ENCODE data around the gene CA9. TPM values are rescaled to one million over a fixed set of nuclear protein-coding genes. Genes with fewer than 3 reads are reported as not detected.

CA9 gene
- total RNA-seq, 1 donor, result 0.45 TPM

DNA sequence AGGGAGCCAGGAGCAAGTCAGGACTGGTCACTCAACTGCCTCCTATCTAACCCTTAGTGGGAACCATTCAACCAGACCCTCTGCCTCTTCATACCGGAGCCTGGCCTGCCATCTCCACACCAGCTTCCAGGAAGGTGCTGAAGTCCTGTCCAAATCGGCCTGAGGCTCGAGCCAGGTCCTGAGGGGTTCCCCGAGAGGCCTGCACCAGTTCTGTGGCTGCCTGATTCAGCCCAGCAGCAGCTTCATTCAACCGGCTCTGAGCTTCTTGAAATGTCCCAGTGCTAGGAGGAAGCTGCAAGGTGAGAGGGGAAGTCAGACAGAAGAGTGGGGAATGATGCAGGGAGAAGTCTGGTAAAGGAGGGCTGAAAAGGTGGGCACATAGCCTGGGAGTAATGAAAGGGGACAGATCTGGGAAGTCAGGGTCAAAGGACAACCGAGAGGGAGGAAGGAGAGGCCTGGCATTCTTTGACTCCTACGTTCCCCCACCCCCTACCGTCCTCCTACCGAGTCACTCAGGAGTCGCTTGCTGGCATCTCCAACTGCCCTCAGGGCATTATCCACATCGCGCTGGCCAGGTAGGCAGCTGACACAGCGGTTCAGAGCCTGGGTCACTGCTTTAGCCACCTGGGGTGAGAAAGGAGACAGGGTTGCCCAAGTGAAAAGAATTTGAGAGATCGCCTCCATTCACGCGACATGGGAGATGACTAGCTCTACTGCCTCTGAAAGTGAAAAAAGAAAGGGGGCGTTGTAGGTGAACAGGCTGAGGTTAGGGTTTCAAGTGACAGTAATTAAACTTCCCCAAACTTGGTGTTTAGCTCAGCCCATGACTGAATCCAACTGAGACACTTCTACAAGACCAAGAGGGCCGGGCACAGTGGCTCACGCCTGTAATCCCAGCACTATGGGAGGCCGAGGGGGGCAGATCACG is 38.0 kb downstream of the CA9 start:
- no peak overlapping the region for H3K4me3 ChIP-seq (ENCODE audit: low read depth, low read length)
- DNase-seq (ENCODE audit: low read depth), result no peak
- TF ChIP-seq, protein P1, sequence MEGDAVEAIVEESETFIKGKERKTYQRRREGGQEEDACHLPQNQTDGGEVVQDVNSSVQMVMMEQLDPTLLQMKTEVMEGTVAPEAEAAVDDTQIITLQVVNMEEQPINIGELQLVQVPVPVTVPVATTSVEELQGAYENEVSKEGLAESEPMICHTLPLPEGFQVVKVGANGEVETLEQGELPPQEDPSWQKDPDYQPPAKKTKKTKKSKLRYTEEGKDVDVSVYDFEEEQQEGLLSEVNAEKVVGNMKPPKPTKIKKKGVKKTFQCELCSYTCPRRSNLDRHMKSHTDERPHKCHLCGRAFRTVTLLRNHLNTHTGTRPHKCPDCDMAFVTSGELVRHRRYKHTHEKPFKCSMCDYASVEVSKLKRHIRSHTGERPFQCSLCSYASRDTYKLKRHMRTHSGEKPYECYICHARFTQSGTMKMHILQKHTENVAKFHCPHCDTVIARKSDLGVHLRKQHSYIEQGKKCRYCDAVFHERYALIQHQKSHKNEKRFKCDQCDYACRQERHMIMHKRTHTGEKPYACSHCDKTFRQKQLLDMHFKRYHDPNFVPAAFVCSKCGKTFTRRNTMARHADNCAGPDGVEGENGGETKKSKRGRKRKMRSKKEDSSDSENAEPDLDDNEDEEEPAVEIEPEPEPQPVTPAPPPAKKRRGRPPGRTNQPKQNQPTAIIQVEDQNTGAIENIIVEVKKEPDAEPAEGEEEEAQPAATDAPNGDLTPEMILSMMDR (IDR thresholded peaks at IDR 0.05; ENCODE audit: insufficient read depth, low read length), result no peak

- no peak for DNase-seq (ENCODE audit: low read depth)
- no peak overlapping the region for H3K4me3 ChIP-seq (ENCODE audit: low read depth, low read length)
- TF ChIP-seq, protein P1 (IDR thresholded peaks at IDR 0.05; ENCODE audit: insufficient read depth, low read length), result no peak
These were observed 39.2 kb downstream of the CA9 start for GRCh38 chr9:35712762-35713400.

GRCh38 chr9:35713578-35713977 is 39.9 kb downstream of the CA9 start:
- TF ChIP-seq, protein P1 (IDR thresholded peaks at IDR 0.05; ENCODE audit: insufficient read depth, low read length), result no peak
- no peak overlapping the region for H3K4me3 ChIP-seq (ENCODE audit: low read depth, low read length)
- DNase-seq (ENCODE audit: low read depth), result no peak

GRCh38 chr9:35714123-35714522 is 40.4 kb downstream of the CA9 start:
- no peak for DNase-seq (ENCODE audit: low read depth)
- TF ChIP-seq, protein P1 (IDR thresholded peaks at IDR 0.05; ENCODE audit: insufficient read depth, low read length), result no peak
- H3K4me3 ChIP-seq (ENCODE audit: low read depth, low read length), result no peak overlapping the region

DNA sequence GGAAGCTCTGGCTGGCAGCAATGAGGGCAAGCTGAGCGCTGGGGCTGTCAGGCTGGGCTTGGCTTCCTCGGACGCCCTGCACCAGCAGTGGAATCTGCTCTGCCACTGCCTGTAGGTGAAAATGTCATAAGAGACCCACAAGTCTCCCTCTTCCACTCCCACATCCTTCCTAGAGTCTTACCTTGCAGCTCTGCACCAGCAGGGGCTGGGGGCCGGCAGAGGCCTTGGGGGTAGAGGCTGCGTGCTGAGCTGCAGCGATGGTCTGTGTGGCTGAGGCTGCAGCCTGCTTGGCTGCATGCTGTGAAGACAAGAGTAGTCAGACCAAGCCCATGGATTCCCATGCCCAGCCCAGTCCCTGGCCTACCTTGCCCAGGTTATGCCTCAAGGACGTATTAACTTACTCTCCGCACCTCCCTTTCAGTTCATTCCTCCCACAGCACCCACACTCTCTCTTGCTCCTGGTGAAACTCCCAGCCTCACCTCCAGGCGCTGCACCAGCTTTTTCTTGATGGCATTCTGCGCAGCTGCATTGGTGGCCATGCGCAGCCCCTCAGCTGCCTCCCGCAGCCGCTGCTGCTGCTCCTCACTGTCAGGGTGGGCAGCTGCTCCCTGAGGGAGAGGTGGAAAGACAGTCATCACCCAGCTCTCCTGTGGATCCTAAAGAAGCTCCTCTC is 41.0 kb downstream of the CA9 start:
- no peak for DNase-seq (ENCODE audit: low read depth)
- no peak overlapping the region for H3K4me3 ChIP-seq (ENCODE audit: low read depth, low read length)
- TF ChIP-seq, protein P1 (IDR thresholded peaks at IDR 0.05; ENCODE audit: insufficient read depth, low read length), result no peak

GRCh38 chr9:35716230-35716629 is 42.5 kb downstream of the CA9 start:
- no peak for DNase-seq (ENCODE audit: low read depth)
- TF ChIP-seq, protein P1 (IDR thresholded peaks at IDR 0.05; ENCODE audit: insufficient read depth, low read length), result no peak
- H3K4me3 ChIP-seq (ENCODE audit: low read depth, low read length), result no peak overlapping the region

Measured in fibroblast of the aortic adventitia (primary cell).